ENCODE measurements around the gene PCYOX1L. TPM values are rescaled to one million over a fixed set of nuclear protein-coding genes. Genes with fewer than 3 reads are reported as not detected.

PCYOX1L gene
- total and polyA plus RNA-seq, 3 experiments from 2014 or later: 11.9 to 23.3 (median 22.6) TPM

- peaks cover 0 to 3% (median 0%) of the 10 kb centered on the region in 5 donors for H3K9me3 Mint-ChIP-seq
- H3K27ac ChIP-seq (ENCODE audit: low read depth, low read length): no peak overlapping the region
- CTCF ChIA-PET: interaction anchor here (1.0 kb wide), 1 partner anchor 47 kb away, joined by 3 read pairs; no protein-coding TSS in a partner anchor
- H3K36me3 Mint-ChIP-seq: no peaks in the 10 kb centered on the region
- H3K4me3 Mint-ChIP-seq: no peak overlapping the region
- H3K4me1 ChIP-seq (ENCODE audit: insufficient read depth, low read length): no peaks in the 10 kb centered on the region
- H3K4me3 ChIP-seq (ENCODE audit: low read length): no peak overlapping the region
- no peaks in the 10 kb centered on the region for H3K36me3 ChIP-seq (ENCODE audit: insufficient read depth, low read length)
- H3K27ac Mint-ChIP-seq: no peak overlapping the region
- no peak for DNase-seq
- no peaks in the 10 kb centered on the region for H3K27me3 ChIP-seq (ENCODE audit: insufficient read depth, low read length, poor library complexity, severe bottlenecking)
- H3K9me3 ChIP-seq (ENCODE audit: low read length): no peaks in the 10 kb centered on the region
- POLR2A ChIA-PET: no interaction called here
- H3K27me3 Mint-ChIP-seq: peaks cover under 1% of the 10 kb centered on the region in 2 donors
- H3K4me1 Mint-ChIP-seq: no peaks in the 10 kb centered on the region
Observed at GRCh38 chr5:149325166-149325735, 32.6 kb upstream of the PCYOX1L start.

GRCh38 chr5:149325894-149326293, 32.0 kb upstream of the PCYOX1L start:
- no peak for DNase-seq
- ChIA-PET CTCF (interaction anchor here (2.1 to 2.9 kb wide), 2 partner anchors 8 to 45 kb away, joined by 6 to 9 read pairs; no protein-coding TSS in a partner anchor), POLR2A (no interaction called here)
- H3K9me3 ChIP-seq (ENCODE audit: low read length): no peaks in the 10 kb centered on the region
- Mint-ChIP-seq H3K4me1 (no peaks in the 10 kb centered on the region), H3K27ac (no peak overlapping the region), H3K36me3 (no peaks in the 10 kb centered on the region), H3K9me3 (peaks cover 0 to 3% (median 0%) of the 10 kb centered on the region in 5 donors), H3K4me3 (no peak overlapping the region), H3K27me3 (no peaks in the 10 kb centered on the region)
- no peaks in the 10 kb centered on the region for H3K4me1 ChIP-seq (ENCODE audit: insufficient read depth, low read length)
- H3K36me3 ChIP-seq (ENCODE audit: insufficient read depth, low read length): no peaks in the 10 kb centered on the region
- no peak overlapping the region for H3K27ac ChIP-seq (ENCODE audit: low read depth, low read length)
- no peak overlapping the region for H3K4me3 ChIP-seq (ENCODE audit: low read length)
- no peaks in the 10 kb centered on the region for H3K27me3 ChIP-seq (ENCODE audit: insufficient read depth, low read length, poor library complexity, severe bottlenecking)

- Histone ChIP-seq H3K36me3 (ENCODE audit: insufficient read depth, low read length) (no peaks in the 10 kb centered on the region), H3K27me3 (ENCODE audit: insufficient read depth, low read length, poor library complexity, severe bottlenecking) (no peaks in the 10 kb centered on the region), H3K4me1 (ENCODE audit: insufficient read depth, low read length) (no peaks in the 10 kb centered on the region), H3K9me3 (ENCODE audit: low read length) (no peaks in the 10 kb centered on the region), H3K4me3 (ENCODE audit: low read length) (no peak overlapping the region), H3K27ac (ENCODE audit: low read depth, low read length) (no peak overlapping the region)
- Mint-ChIP-seq H3K27me3 (no peaks in the 10 kb centered on the region), H3K4me3 (no peak overlapping the region), H3K4me1 (no peaks in the 10 kb centered on the region), H3K36me3 (no peaks in the 10 kb centered on the region), H3K27ac (no peak overlapping the region), H3K9me3 (peaks cover 0 to 3% (median 0%) of the 10 kb centered on the region in 5 donors)
- CTCF ChIA-PET: interaction anchor here (2.1 to 2.9 kb wide), 2 partner anchors 9 to 45 kb away, joined by 6 to 9 read pairs; no protein-coding TSS in a partner anchor
- POLR2A ChIA-PET: no interaction called here
- no peak for DNase-seq
Observed at GRCh38 chr5:149326611-149327010, 31.2 kb upstream of the PCYOX1L start.

GRCh38 chr5:149328177-149328576, 29.7 kb upstream of the PCYOX1L start:
- no peaks in the 10 kb centered on the region for H3K4me1 Mint-ChIP-seq
- no peaks in the 10 kb centered on the region for H3K36me3 ChIP-seq (ENCODE audit: insufficient read depth, low read length)
- no peak overlapping the region for H3K27ac Mint-ChIP-seq
- H3K27ac ChIP-seq (ENCODE audit: low read depth, low read length): no peak overlapping the region
- H3K9me3 Mint-ChIP-seq: peaks cover 0 to 3% (median 0%) of the 10 kb centered on the region in 5 donors
- H3K4me1 ChIP-seq (ENCODE audit: insufficient read depth, low read length): no peaks in the 10 kb centered on the region
- H3K27me3 ChIP-seq (ENCODE audit: insufficient read depth, low read length, poor library complexity, severe bottlenecking): no peaks in the 10 kb centered on the region
- no peak overlapping the region for H3K4me3 Mint-ChIP-seq
- no peaks in the 10 kb centered on the region for H3K27me3 Mint-ChIP-seq
- H3K9me3 ChIP-seq (ENCODE audit: low read length): no peaks in the 10 kb centered on the region
- DNase-seq: no peak
- H3K4me3 ChIP-seq (ENCODE audit: low read length): no peak overlapping the region
- H3K36me3 Mint-ChIP-seq: no peaks in the 10 kb centered on the region
- ChIA-PET POLR2A (no interaction called here), CTCF (interaction anchor here (1.0 to 2.9 kb wide), 2 partner anchors 11 to 28 kb away, joined by 4 to 9 read pairs; no protein-coding TSS in a partner anchor)

GRCh38 chr5:149333711-149334443, 24.0 kb upstream of the PCYOX1L start:
- Histone ChIP-seq H3K27ac (ENCODE audit: low read depth, low read length) (no peak overlapping the region), H3K9me3 (ENCODE audit: low read length) (no peaks in the 10 kb centered on the region), H3K4me1 (ENCODE audit: insufficient read depth, low read length) (no peaks in the 10 kb centered on the region), H3K27me3 (ENCODE audit: insufficient read depth, low read length, poor library complexity, severe bottlenecking) (no peaks in the 10 kb centered on the region), H3K4me3 (ENCODE audit: low read length) (no peak overlapping the region), H3K36me3 (ENCODE audit: insufficient read depth, low read length) (no peaks in the 10 kb centered on the region)
- no peaks in the 10 kb centered on the region for H3K9me3 Mint-ChIP-seq
- no peak overlapping the region for H3K4me3 Mint-ChIP-seq
- POLR2A ChIA-PET: no interaction called here
- DNase-seq: no peak
- H3K27me3 Mint-ChIP-seq: peaks cover 3 to 10% of the 10 kb centered on the region in 2 donors
- CTCF ChIA-PET: interaction anchor here (1.0 to 1.7 kb wide), 3 partner anchors 16 to 37 kb away, joined by 3 to 5 read pairs (median 3); no protein-coding TSS in a partner anchor
- H3K27ac Mint-ChIP-seq: no peak overlapping the region
- H3K4me1 Mint-ChIP-seq: no peaks in the 10 kb centered on the region
- no peaks in the 10 kb centered on the region for H3K36me3 Mint-ChIP-seq

GRCh38 chr5:149337736-149338135, 20.1 kb upstream of the PCYOX1L start:
- Histone ChIP-seq H3K36me3 (ENCODE audit: insufficient read depth, low read length) (no peaks in the 10 kb centered on the region), H3K4me1 (ENCODE audit: insufficient read depth, low read length) (no peaks in the 10 kb centered on the region), H3K9me3 (ENCODE audit: low read length) (no peaks in the 10 kb centered on the region), H3K27me3 (ENCODE audit: insufficient read depth, low read length, poor library complexity, severe bottlenecking) (no peaks in the 10 kb centered on the region), H3K4me3 (ENCODE audit: low read length) (no peak overlapping the region), H3K27ac (ENCODE audit: low read depth, low read length) (no peak overlapping the region)
- Mint-ChIP-seq H3K27me3 (peaks cover 3 to 14% of the 10 kb centered on the region in 2 donors), H3K4me3 (no peak overlapping the region), H3K9me3 (no peaks in the 10 kb centered on the region), H3K36me3 (no peaks in the 10 kb centered on the region), H3K27ac (no peak overlapping the region), H3K4me1 (no peaks in the 10 kb centered on the region)
- ChIA-PET CTCF (no interaction called here), POLR2A (no interaction called here)
- DNase-seq: no peak

DNA sequence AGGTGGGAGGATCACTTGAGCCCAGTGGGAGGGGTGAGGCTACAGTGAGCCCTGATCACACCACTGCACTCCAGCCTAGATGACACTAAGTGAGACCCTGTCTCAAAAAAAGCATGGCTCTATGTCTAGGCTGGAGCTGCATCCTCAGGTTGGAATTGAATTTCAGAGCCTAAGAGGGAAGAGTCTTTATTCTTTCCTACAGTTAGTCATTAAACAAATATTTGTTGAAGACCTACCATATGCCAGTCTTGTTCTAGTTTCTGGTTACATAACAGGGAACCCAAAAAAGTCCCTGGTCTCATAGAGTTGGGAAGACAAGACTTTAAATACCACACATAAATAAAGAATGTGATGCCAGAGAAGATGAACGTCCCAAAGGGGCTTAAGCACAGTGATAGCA, 19.5 kb upstream of the PCYOX1L start:
- Histone ChIP-seq H3K4me3 (ENCODE audit: low read length) (no peak overlapping the region), H3K36me3 (ENCODE audit: insufficient read depth, low read length) (no peaks in the 10 kb centered on the region), H3K4me1 (ENCODE audit: insufficient read depth, low read length) (no peaks in the 10 kb centered on the region), H3K9me3 (ENCODE audit: low read length) (no peaks in the 10 kb centered on the region), H3K27ac (ENCODE audit: low read depth, low read length) (no peak overlapping the region), H3K27me3 (ENCODE audit: insufficient read depth, low read length, poor library complexity, severe bottlenecking) (no peaks in the 10 kb centered on the region)
- peaks cover 3 to 14% of the 10 kb centered on the region in 2 donors for H3K27me3 Mint-ChIP-seq
- DNase-seq: no peak
- CTCF ChIA-PET: interaction anchor here (0.7 kb wide), 1 partner anchor 459 kb away, joined by 3 read pairs; no protein-coding TSS in a partner anchor
- H3K9me3 Mint-ChIP-seq: no peaks in the 10 kb centered on the region
- no peaks in the 10 kb centered on the region for H3K36me3 Mint-ChIP-seq
- peaks cover 0 to under 1% (median 0%) of the 10 kb centered on the region in 3 donors for H3K4me1 Mint-ChIP-seq
- POLR2A ChIA-PET: no interaction called here
- no peak overlapping the region for H3K27ac Mint-ChIP-seq
- H3K4me3 Mint-ChIP-seq: no peak overlapping the region

- Histone ChIP-seq H3K27me3 (ENCODE audit: insufficient read depth, low read length, poor library complexity, severe bottlenecking) (no peaks in the 10 kb centered on the region), H3K27ac (ENCODE audit: low read depth, low read length) (no peak overlapping the region), H3K4me3 (ENCODE audit: low read length) (no peak overlapping the region), H3K4me1 (ENCODE audit: insufficient read depth, low read length) (peaks cover 12% of the 10 kb centered on the region), H3K9me3 (ENCODE audit: low read length) (no peaks in the 10 kb centered on the region), H3K36me3 (ENCODE audit: insufficient read depth, low read length) (no peaks in the 10 kb centered on the region)
- H3K4me1 Mint-ChIP-seq: peaks cover 15 to 22% (median 19%) of the 10 kb centered on the region in 3 donors
- CTCF ChIA-PET: interaction anchor here (2.0 kb wide), 1 partner anchor 26 kb away, joined by 7 read pairs; no protein-coding TSS in a partner anchor
- no peak overlapping the region for H3K27ac Mint-ChIP-seq
- POLR2A ChIA-PET: no interaction called here
- DNase-seq: no peak
- H3K36me3 Mint-ChIP-seq: peaks cover 0 to 8% (median 0%) of the 10 kb centered on the region in 3 donors
- peaks cover 0 to 9% of the 10 kb centered on the region in 2 donors for H3K27me3 Mint-ChIP-seq
- H3K9me3 Mint-ChIP-seq: no peaks in the 10 kb centered on the region
- H3K4me3 Mint-ChIP-seq: no peak overlapping the region
Observed at GRCh38 chr5:149340920-149341319, 16.9 kb upstream of the PCYOX1L start.

Data from CD8-positive, alpha-beta memory T cell (primary cell).